ENCODE results near the gene NAV2.

DNA sequence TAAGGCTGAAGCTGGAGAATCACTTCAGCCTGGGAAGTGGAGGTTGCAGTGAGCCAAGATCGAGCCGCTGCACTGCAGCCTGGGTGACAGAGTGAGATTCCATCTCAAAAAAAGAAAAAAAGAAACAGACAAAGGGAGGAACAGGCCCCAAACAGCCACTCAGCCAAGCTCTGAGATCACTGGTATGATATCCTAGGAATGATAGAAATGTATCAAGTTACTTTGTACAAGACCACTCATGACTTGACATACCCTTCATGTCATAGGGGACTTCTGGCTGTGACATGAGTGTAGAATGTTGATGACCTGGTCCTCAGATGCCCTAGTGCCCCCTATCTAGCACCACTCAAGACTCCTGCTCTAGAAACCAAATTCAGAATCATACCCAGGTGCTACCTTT, 216.5 kb downstream of the NAV2 start:
- TF ChIP-seq EZH2 (IDR thresholded peaks at IDR 0.05), result no peak
- no peak for TF ChIP-seq POLR2AphosphoS5 (IDR thresholded peaks at IDR 0.05; ENCODE audit: borderline replicate concordance, low read depth, low read length)
- TF ChIP-seq FOXP2 (optimal IDR thresholded peaks at IDR 0.05; ENCODE audit: control extremely low read depth, extremely low read length, insufficient read depth), result no peak

All from SK-N-MC (cell line).